ENCODE results near the gene GALNT2.
A peak's percentile ranks its signal among the peaks of the same experiment; 100 is the strongest.

The GALNT2 gene

DNA sequence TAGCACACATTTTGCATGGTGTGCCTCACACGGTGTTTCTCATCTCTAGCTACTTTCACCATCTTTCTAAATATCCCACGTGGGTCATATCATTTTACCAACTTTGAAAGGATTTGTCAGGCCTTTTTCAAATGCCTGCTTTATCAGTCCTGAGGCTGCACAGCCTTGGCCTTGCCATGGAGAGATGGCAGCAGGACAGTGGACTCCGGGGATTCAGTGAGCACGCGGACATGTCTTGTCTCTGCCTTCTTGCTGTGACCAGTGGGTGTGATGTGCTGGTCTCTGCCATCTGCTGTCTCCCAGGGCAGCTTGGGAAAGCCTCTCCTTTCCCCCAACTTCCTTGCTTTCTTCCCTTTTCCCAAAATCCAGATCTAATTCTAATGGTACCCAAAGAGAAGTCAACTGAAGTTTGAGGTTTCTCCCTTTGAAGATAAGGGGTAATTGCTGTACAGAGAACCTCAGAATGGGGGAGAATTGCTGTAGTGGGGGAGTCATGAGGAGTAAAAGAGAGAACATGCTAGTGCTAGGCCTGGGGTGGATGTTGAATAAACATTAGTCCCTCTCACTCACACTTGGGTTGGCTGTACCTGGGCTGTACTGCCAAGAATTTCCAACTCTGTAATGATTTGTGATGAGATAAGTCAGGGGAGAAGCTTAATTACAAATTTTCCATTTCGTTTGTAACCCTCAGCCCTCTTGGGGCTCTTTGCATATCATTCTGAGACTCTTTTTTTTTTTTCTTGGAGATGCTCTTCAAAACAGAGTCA lies 99.5 kb downstream of the GALNT2 start:
- H3K27ac Mint-ChIP-seq = peak overlapping the region; percentile 57
- no peak overlapping the region for H3K4me3 Mint-ChIP-seq

DNA sequence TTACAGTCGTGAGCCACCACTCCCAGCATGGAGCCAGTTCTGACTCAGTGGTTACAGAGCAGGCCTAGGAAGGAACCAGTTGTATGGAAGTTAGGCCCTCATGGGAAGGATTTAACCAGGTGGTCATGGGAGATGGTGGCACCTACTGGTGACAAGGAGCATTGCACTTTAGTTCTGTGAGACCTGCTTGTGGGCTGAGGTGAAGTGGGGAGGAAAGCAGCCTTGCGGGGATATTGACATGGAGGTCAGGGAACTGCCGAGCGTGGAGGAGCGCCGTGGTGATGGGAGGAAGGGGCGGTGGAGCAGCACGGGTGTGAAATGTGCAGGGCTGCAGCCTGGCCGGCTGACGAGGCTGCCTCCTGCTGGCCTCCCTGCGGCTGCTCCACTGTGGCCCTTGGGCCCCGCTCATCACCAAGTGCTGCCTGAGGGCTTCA lies 100.4 kb downstream of the GALNT2 start:
- no peaks in the 10 kb centered on the region for H3K9me3 Mint-ChIP-seq
- H3K36me3 Mint-ChIP-seq (ENCODE audit: low read depth) = peaks cover 17% of the 10 kb centered on the region
- peaks cover 72% of the 10 kb centered on the region for H3K4me1 Mint-ChIP-seq (ENCODE audit: low read depth)
- no peaks in the 10 kb centered on the region for H3K27me3 Mint-ChIP-seq
- H3K4me3 Mint-ChIP-seq = no peak overlapping the region
- peak overlapping the region; percentile 57 for H3K27ac Mint-ChIP-seq

More for the DNA sequence above, 99.5 kb downstream of the GALNT2 start:
- Mint-ChIP-seq H3K36me3 (ENCODE audit: low read depth) (peaks cover 18% of the 10 kb centered on the region), H3K9me3 (no peaks in the 10 kb centered on the region), H3K27me3 (no peaks in the 10 kb centered on the region), H3K4me1 (ENCODE audit: low read depth) (peaks cover 77% of the 10 kb centered on the region)

DNA sequence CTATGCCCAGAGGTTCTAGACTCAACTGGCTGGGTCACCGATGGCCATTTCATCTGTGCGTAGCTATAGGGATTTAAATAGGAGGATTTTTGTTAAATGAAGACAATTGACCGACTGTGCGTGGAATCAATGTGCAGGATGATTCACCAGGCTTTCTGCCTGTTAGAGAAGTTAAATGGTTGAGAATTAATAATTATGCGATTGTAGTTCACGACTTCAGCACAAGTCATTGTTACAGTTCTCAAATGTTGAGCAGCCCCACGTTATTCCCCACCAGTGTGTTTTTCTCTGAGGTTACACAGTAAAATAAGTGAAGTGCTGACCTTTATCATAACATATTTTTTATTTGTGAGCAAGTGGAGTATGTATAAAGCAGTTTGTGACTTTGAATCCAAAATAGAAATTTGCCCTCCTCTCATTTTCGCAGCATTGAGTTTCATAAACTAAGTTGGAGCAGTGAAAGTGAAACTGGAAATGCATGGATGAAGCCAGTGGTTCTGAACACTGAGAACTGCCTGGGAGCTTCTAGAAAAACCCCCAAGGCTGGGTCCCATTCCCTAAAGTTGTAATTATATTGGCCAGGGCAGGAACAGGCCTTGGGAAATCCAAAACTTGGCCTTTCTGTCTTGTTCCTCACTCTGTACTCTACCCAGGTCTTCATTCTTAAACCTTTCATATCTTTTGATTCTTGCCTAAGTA lies 102.6 kb downstream of the GALNT2 start:
- H3K27ac Mint-ChIP-seq = peak overlapping the region; percentile 82
- H3K4me3 Mint-ChIP-seq = peak overlapping the region; percentile 43
- no peaks in the 10 kb centered on the region for H3K9me3 Mint-ChIP-seq
- H3K36me3 Mint-ChIP-seq (ENCODE audit: low read depth) = peaks cover 15% of the 10 kb centered on the region
- H3K27me3 Mint-ChIP-seq = no peaks in the 10 kb centered on the region
- H3K4me1 Mint-ChIP-seq (ENCODE audit: low read depth) = peaks cover 70% of the 10 kb centered on the region

DNA sequence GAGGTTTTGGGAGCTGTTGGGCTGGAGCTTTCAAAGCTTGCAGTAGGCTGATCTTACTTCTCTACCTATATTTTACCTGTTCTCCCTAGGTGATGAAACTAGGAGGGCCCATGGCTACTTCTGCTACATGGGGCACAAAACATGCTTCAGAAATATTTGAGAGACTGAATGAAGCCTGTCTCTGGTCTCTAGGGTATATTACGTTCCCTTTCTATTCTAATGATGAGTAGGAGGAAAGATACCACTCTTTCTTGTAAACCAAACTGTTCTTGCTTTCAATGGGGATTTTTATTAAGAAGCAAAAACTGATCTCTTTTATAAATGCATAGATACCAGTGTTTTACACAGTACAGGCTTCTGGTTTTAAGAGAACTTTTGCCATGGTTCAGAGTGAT lies 103.1 kb downstream of the GALNT2 start:
- H3K4me3 Mint-ChIP-seq = peak overlapping the region; percentile 43
- H3K36me3 Mint-ChIP-seq (ENCODE audit: low read depth) = peaks cover 15% of the 10 kb centered on the region
- H3K27me3 Mint-ChIP-seq = no peaks in the 10 kb centered on the region
- H3K4me1 Mint-ChIP-seq (ENCODE audit: low read depth) = peaks cover 72% of the 10 kb centered on the region
- no peaks in the 10 kb centered on the region for H3K9me3 Mint-ChIP-seq
- H3K27ac Mint-ChIP-seq = peak overlapping the region; percentile 82

DNA sequence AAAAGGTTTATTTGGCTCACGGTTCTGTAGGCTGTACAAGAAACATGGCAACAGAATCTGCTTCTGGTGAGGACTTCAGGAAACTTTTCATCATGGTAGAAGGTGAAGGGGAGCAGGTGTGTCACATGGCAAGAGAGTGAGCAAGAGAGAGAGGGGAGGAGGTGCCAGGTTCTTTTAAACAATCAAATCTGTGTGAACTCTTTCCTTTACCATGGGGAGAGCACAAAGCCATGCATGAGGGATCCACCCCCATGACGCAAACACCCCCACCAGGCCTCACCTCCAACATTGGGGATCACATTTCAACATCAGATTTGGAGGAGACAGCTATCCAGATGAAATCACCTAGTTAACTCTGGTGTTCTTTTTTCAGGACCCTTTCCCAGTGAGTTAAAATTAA lies 103.6 kb downstream of the GALNT2 start:
- Mint-ChIP-seq H3K36me3 (ENCODE audit: low read depth) (peaks cover 15% of the 10 kb centered on the region), H3K27ac (peak overlapping the region; percentile 82), H3K4me3 (peak overlapping the region; percentile 43), H3K27me3 (no peaks in the 10 kb centered on the region), H3K9me3 (no peaks in the 10 kb centered on the region), H3K4me1 (ENCODE audit: low read depth) (peaks cover 74% of the 10 kb centered on the region)

DNA sequence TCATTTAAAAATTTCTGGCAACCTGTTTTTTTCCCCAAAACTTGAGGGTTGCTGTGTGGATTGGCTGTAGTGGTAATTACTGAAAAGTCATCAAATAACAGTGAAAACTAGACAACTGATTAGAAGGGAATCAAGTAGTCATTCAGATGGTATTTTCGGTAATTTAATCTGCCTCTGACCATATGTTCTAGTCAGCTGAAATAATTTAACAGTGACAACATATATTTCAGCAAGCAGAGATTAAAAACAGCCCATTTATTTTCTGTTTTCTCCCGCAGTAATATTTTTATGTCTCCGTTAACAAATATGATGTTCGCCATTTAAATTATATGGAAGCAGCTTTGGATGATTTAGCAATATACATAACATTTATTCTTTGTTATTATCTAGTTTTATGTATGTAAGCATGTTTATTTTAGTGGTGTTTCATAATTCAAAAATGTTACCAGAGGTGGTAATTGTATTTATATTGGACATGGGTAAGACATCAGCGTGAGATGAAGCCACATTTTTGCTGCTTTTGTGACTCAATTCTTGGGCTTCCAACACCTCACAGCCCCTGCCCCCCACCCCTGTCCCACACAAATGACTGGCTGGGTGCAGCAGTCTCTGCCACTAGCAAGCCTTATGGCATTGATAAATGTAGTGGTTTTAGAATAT lies 104.4 kb downstream of the GALNT2 start:
- peaks cover 15% of the 10 kb centered on the region for H3K36me3 Mint-ChIP-seq (ENCODE audit: low read depth)
- H3K27ac Mint-ChIP-seq = no peak overlapping the region
- H3K4me3 Mint-ChIP-seq = no peak overlapping the region
- H3K4me1 Mint-ChIP-seq (ENCODE audit: low read depth) = peaks cover 77% of the 10 kb centered on the region
- no peaks in the 10 kb centered on the region for H3K27me3 Mint-ChIP-seq
- no peaks in the 10 kb centered on the region for H3K9me3 Mint-ChIP-seq

DNA sequence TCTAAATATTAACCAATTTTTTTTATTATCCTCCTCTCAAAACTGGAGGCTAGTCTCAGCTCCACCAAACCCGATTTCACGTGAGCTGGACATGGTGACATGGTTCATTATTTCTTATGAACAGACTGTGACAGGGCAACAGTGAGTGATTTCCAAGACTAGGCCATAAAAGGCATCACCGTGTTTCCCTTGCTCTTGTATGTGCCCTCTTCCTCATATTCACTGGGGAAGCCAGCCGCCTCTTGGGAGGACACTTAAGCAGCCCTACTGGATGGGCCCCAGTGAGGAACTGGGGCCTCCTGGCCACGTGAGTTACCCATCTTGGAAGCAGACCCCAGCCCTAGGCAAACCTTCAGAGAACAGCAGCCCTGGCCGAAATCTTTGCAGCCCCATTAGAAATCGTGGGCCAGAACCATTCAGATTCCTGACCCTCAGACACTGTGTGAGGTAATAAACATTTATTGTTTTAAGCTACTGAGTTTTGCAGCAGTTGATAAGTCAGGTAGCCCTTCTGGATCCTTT lies 105.0 kb downstream of the GALNT2 start:
- peaks cover 15% of the 10 kb centered on the region for H3K36me3 Mint-ChIP-seq (ENCODE audit: low read depth)
- no peak overlapping the region for H3K27ac Mint-ChIP-seq
- H3K27me3 Mint-ChIP-seq = no peaks in the 10 kb centered on the region
- H3K9me3 Mint-ChIP-seq = no peaks in the 10 kb centered on the region
- peaks cover 76% of the 10 kb centered on the region for H3K4me1 Mint-ChIP-seq (ENCODE audit: low read depth)
- no peak overlapping the region for H3K4me3 Mint-ChIP-seq

DNA sequence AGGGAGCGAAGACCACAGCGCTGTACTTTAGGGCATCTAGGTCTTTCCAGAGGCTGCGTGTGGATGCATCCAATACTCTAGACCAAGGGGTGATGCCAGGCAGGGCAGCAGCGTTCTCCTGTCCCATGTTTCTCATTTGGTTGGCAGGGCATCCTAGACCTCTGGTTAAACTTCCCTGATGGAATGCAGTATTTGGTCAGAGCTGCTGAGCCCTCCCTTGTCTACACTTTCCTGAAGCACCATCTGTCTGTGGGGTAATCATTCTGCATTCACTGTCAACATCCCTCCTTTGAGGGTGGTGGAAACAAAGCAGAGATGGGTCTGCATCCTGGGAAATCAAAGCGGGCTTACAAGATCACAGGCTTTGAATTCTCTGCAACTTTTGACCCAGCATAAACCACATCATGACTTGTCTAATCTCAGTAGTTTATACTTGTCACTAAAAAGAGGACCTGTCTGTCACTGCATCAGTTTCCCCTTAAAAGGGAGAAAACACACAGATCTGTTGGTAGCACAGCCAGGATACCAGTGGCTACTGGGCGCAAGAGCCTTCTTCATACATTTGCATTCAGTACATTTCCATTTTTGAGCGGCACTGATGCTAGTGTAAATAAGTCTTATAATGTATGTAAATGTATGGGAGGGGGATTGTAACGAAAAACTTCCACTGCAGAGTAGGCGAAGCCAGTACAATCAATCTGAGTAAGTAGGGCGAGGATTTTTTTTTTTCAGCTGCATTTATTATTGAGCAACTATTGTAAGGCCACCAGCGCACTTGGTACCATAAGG lies 106.3 kb downstream of the GALNT2 start:
- H3K27ac Mint-ChIP-seq = no peak overlapping the region
- peaks cover 70% of the 10 kb centered on the region for H3K4me1 Mint-ChIP-seq (ENCODE audit: low read depth)
- H3K9me3 Mint-ChIP-seq = no peaks in the 10 kb centered on the region
- no peaks in the 10 kb centered on the region for H3K27me3 Mint-ChIP-seq
- H3K36me3 Mint-ChIP-seq (ENCODE audit: low read depth) = peaks cover 18% of the 10 kb centered on the region
- H3K4me3 Mint-ChIP-seq = no peak overlapping the region

DNA sequence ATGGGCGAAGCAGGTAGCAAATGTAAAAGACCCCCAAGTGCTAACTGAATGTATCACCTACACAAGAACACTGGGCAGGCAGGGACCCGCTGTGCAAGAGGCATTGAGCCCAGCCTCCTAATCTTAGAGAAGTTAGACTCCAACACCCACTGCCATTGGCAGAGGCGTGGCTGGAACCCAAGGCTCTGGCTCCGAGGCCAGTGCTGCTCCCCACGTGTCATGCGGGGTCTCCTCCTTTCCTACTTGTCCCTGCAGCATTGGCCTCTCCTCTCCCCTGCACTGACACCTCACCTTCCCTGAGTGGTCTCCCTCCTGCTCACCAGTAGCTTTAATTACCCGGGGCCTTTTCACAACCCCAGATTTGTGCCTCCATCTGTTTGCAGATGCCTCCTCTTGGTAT lies 107.0 kb downstream of the GALNT2 start:
- Mint-ChIP-seq H3K4me1 (ENCODE audit: low read depth) (peaks cover 66% of the 10 kb centered on the region), H3K4me3 (no peak overlapping the region), H3K9me3 (no peaks in the 10 kb centered on the region), H3K27ac (no peak overlapping the region), H3K27me3 (no peaks in the 10 kb centered on the region), H3K36me3 (ENCODE audit: low read depth) (peaks cover 19% of the 10 kb centered on the region)

DNA sequence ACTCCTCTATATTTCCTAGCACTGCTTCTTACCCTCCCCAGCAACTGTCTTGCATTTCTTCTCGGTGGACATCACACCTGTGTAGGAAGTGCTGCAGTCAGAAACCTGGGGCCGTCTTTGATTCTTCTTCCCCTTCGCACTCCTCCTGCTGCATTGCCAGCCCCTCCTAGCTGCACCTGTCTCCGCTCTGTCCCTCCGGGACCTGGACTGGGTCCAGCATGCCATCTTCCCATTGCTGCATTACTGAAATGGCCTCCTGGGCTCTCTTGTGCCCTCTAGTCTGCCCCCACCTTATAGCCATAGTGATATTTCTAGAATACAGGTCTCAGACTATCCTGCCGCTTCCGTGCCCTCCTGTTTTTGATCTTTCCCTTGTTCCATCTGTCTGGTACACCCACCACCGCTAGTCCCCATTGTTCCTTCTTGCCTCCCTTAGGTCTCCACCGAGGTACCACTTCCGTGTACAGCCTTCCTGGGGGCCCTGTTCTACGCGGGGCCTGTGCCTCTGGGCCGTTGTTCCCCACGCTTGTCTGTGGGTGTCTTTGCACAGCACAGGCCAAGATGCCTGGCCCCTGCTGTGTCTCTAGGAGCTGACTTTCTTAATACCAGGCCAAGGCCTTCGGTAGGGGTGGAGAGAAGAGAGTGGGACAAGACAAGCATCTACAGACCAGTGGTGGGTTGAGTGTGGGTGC lies 107.6 kb downstream of the GALNT2 start:
- Mint-ChIP-seq H3K36me3 (ENCODE audit: low read depth) (peaks cover 25% of the 10 kb centered on the region), H3K27ac (no peak overlapping the region), H3K4me1 (ENCODE audit: low read depth) (peaks cover 60% of the 10 kb centered on the region), H3K4me3 (no peak overlapping the region), H3K9me3 (no peaks in the 10 kb centered on the region), H3K27me3 (no peaks in the 10 kb centered on the region)

DNA sequence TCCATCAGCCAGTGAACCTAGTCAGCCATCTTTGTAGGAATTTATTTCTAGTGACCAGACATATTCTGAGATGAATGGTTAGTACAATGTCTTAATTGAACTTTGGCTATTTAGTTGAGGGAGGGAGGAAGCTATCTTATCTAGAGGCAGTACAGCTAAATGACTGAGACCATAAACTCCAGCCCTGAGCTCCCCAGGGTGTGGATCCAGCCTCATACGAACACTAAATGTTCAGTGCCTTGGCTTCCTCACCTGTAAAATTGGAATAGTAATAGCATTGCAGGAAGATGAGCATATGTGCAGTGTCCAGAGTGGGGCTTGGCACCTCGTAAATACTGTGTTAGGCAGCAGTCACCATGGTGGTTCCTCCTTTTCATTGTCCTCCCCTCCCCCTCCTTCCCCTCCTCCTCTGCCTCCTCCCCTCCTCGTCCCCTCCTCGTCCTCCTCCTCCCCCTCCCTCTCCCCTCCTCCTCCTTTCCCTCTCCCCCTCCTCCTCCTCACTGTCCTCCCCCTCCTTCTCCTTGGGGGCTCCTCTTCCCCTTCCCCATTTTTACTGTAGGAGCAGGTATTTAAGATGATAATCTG lies 108.2 kb downstream of the GALNT2 start:
- Mint-ChIP-seq H3K36me3 (ENCODE audit: low read depth) (peaks cover 31% of the 10 kb centered on the region), H3K27ac (no peak overlapping the region), H3K9me3 (no peaks in the 10 kb centered on the region), H3K27me3 (no peaks in the 10 kb centered on the region), H3K4me3 (no peak overlapping the region), H3K4me1 (ENCODE audit: low read depth) (peaks cover 53% of the 10 kb centered on the region)

DNA sequence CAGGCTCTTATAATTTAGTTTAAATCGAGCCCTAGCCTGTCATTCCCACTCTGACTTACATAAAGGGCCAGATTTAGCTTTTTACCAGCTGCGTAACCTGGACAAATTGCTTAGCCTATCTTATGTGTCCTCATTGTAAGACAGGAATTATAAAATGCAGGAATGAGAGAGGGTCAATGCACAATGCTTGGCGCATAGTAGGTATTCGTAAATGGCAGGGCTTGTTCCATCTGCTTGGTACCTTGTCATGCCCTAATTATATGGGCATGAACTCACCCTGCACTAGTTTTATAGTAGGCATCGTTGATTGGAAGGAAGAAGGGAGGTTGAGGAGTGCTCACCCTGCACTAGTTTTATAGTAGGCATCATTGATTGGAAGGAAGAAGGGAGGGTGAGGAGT lies 108.8 kb downstream of the GALNT2 start:
- no peaks in the 10 kb centered on the region for H3K27me3 Mint-ChIP-seq
- H3K9me3 Mint-ChIP-seq = no peaks in the 10 kb centered on the region
- H3K27ac Mint-ChIP-seq = peak overlapping the region; percentile 3
- peaks cover 36% of the 10 kb centered on the region for H3K36me3 Mint-ChIP-seq (ENCODE audit: low read depth)
- H3K4me1 Mint-ChIP-seq (ENCODE audit: low read depth) = peaks cover 48% of the 10 kb centered on the region
- H3K4me3 Mint-ChIP-seq = no peak overlapping the region

DNA sequence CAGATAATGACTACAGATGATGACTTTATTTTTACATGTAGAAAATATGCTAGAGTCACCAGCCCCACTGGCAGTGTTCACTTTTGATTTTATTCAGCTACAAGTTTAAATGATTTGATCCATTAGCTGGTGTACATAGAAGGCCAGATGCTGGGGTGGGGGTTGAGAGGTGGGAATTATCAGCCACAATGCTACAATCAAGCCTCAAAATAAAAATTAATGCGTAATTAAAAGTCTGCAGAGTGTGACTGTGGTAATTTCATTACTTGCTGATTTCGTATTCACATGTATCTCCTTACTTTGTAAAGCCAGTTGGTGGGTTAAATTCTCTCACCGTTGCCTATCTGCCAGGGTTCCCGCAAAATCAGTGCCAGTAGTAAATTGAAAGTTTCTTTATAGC lies 109.3 kb downstream of the GALNT2 start:
- no peaks in the 10 kb centered on the region for H3K27me3 Mint-ChIP-seq
- H3K4me3 Mint-ChIP-seq = no peak overlapping the region
- H3K36me3 Mint-ChIP-seq (ENCODE audit: low read depth) = peaks cover 41% of the 10 kb centered on the region
- H3K9me3 Mint-ChIP-seq = no peaks in the 10 kb centered on the region
- no peak overlapping the region for H3K27ac Mint-ChIP-seq
- H3K4me1 Mint-ChIP-seq (ENCODE audit: low read depth) = peaks cover 45% of the 10 kb centered on the region
